ENCODE measurements around the gene FANCE. TPM values are rescaled to one million over a fixed set of nuclear protein-coding genes. Genes with fewer than 3 reads are reported as not detected.

The FANCE gene
- total and polyA plus RNA-seq, 9 of the 15 experiments (the other 6 are each of a cell fraction or from before 2014, with no cell fraction given), result 5.7 to 30.2 (median 17.0) TPM

GRCh38 chr6:35505999-35506412 is 53.9 kb downstream of the FANCE start:
- peaks cover under 1 to 11% of the 10 kb centered on the region in 2 experiments; a peak in 3 of 5 replicates for H3K4me1 ChIP-seq (replicated peaks in 1 of 2; ENCODE audit: control insufficient read depth in 2 of 2, insufficient read depth in 2 of 2, low read length in 2 of 2)
- no peaks in the 10 kb centered on the region for H3K9me3 ChIP-seq (replicated peaks; ENCODE audit: control insufficient read depth, insufficient read depth, low read depth, low read length)
- ATAC-seq, result no peak; the same call in 2 of the 3 replicates
- H4K20me1 ChIP-seq (replicated peaks; ENCODE audit: control insufficient read depth, insufficient read depth, low read length), result peaks cover 7% of the 10 kb centered on the region; the same call in 1 of the 2 replicates
- ChIA-PET CTCF (ENCODE audit: low intra/inter-chr PET ratio) (interaction anchor here (0.6 kb wide), 2 partner anchors 60 to 918 kb away, joined by 3 to 4 read pairs; no protein-coding TSS in a partner anchor), POLR2A (interaction anchor here (1.1 to 2.4 kb wide), 2 partner anchors 20 to 35 kb away, joined by 3 to 5 read pairs; no protein-coding TSS in a partner anchor)
- peak overlapping the region in 1 of 2 experiments; percentile 14; a peak in 2 of 4 replicates for H3K9ac ChIP-seq (ENCODE audit: insufficient read depth in 1 of 2, low read depth in 2 of 2, low read length in 2 of 2)
- no peak overlapping the region for H3K27ac ChIP-seq (ENCODE audit: extremely low read depth, low read depth, low read length)
- intact Hi-C loops (cut with micrococcal nuclease) (no loop called here), in situ Hi-C loops (cut with MboI) (no loop called here)
- peak in 1 of 4 experiments; percentile 11 for DNase-seq (ENCODE audit: extremely low read depth in 1 of 4, low spot score in 3 of 4)
- H2AFZ ChIP-seq (ENCODE audit: low read depth, low read length), result no peak overlapping the region
- H3K9me1 ChIP-seq (ENCODE audit: control insufficient read depth, insufficient read depth, low read length), result no peaks in the 10 kb centered on the region
- H3K79me2 ChIP-seq (ENCODE audit: control insufficient read depth, insufficient read depth, low read length), result no peaks in the 10 kb centered on the region
- BruUV-seq (replicated peaks), result no TSS peak
- 12% methylated on average over 20 of the region's 21 CpGs for WGBS (ENCODE audit: insufficient coverage, low coverage, missing lambda C conversion rate)
- no peak overlapping the region for H3K4me3 ChIP-seq
- peaks cover 43 to 63% of the 10 kb centered on the region in 2 experiments for H3K27me3 ChIP-seq (ENCODE audit: control insufficient read depth in 2 of 2, insufficient read depth in 2 of 2, low read length in 2 of 2)
- no peak for FAIRE-seq
- TF ChIP-seq FOXM1 (IDR thresholded peaks at IDR 0.05; ENCODE audit: low read depth) (no peak), FOXM1 (CRISPR knock-in tag; IDR thresholded peaks at IDR 0.05; ENCODE audit: low read depth) (0 out of 2 replicates have a peak, but pooled peaks have one; percentile 41), CC2D1A (IDR thresholded peaks at IDR 0.05) (no peak), KDM1A (IDR thresholded peaks at IDR 0.05) (no peak), ATF1 (CRISPR knock-in tag; IDR thresholded peaks at IDR 0.05) (no peak), ATF1 (tag; IDR thresholded peaks at IDR 0.05) (no peak), SFPQ (IDR thresholded peaks at IDR 0.05; ENCODE audit: low read depth, low read length) (no peak), ZNF444 (CRISPR knock-in tag; IDR thresholded peaks at IDR 0.05) (no peak)
- no peak overlapping the region for H3K4me2 ChIP-seq (ENCODE audit: insufficient read depth, low read length)
- no peaks in the 10 kb centered on the region for H3K36me3 ChIP-seq (ENCODE audit: control insufficient read depth, insufficient read depth, low read length)
